Ovary (tissue), 9 donors: ENCODE measurements around the gene PRAMEF11. TPM values are rescaled to one million over a fixed set of nuclear protein-coding genes. Genes with fewer than 3 reads are reported as not detected.

Source experiments
- DNase-seq, 5 donors: peaks; one replicate each; pipeline ENCODE4 v3.0.0-alpha.2; 2019 to 2020
- H3K27ac ChIP-seq, 2 donors: fragments of 200-600 bp; one replicate each; pipeline versions ENCODE4 v1.5.1 to v1.8.0; 2019 to 2022
- H3K27me3 ChIP-seq: fragments of 200-600 bp; one replicate; pipeline ENCODE4 v1.8.0; 2022
- H3K36me3 ChIP-seq: fragments of 200-600 bp; sonication (generic); one replicate; pipeline ENCODE4 v1.5.1; 2019
- H3K4me1 ChIP-seq: one replicate; pipeline ENCODE4 v1.8.1; 2013; ENCODE audit warnings: mild to moderate bottlenecking, moderate library complexity; ENCODE audit not compliant: insufficient read depth
- H3K4me3 ChIP-seq: fragments of 200-600 bp; sonication (generic); one replicate; pipeline ENCODE4 v1.5.1; 2017
- H3K9me3 ChIP-seq, 2 donors: fragments of 200-600 bp in 1 of 2; sonication (generic) in 1 of 2; one replicate each; pipeline versions ENCODE4 v1.5.1 to v1.8.1; 2013 to 2019; ENCODE audit warnings: mild to moderate bottlenecking in 1 of 2, moderate library complexity in 1 of 2
- EP300 ChIP-seq: sonication (generic); formaldehyde crosslinking; IDR thresholded peaks from one replicate; pipeline ENCODE4 v1.6.1; 2017; ENCODE audit warnings: antibody characterized with exemption
- POLR2A ChIP-seq: fragments of 450-650 bp; IDR thresholded peaks from one replicate; pipeline ENCODE4 v1.6.1; 2017; ENCODE audit warnings: antibody characterized with exemption, mild to moderate bottlenecking, moderate library complexity
- WGBS, 3 donors: extraction: QIAGEN DNeasy Blood & Tissue Kit in 1 of 3; methylation state at CpG; one replicate each; pipeline versions ENCODE4 v1.1.5 to v1.1.7; 2013 to 2017; 5-methylcytosine and 5-hydroxymethylcytosine counted together
- intact Hi-C, 4 donors: fragments of 100-400 bp; cut with DNase I; formaldehyde crosslinking; loops; one replicate each; pipeline versions ENCODE4 v1.11.0 to v1.15.1; 2022 to 2023
- polyA plus RNA-seq, 2 donors: library from polyadenylated mRNA; stranded (reverse); fragments of 200-250 nt in 1 of 2; fragments of 350-450 nt in 1 of 2; fragmentation: Illumina TruSeq in 1 of 2; extraction: RNeasy Lipid Tissue Mini Kit (QIAGEN cat#74804) in 1 of 2; gene quantifications; one replicate each; pipeline ENCODE4 v1.2.3, GENCODE V29; 2013 to 2014
- total RNA-seq, 7 donors: library from RNA; depleted of rRNA in 2 of 7; stranded (reverse); fragments of >200 nt in 2 of 7; fragmentation: NEBNext Ultra II Directional in 3 of 7; extraction: Animal tissue kit (Norgen Biotek cat#: 25700) in 3 of 7; gene quantifications; one replicate each; pipeline versions ENCODE4 v1.1.0 to v1.2.4, GENCODE V29; 2016 to 2023
- TF ChIP-seq, protein P1 (sequence below), 3 donors: fragments of 450-650 bp in 2 of 3; fragments of 200-600 bp in 1 of 3; IDR thresholded peaks; one replicate each; pipeline versions ENCODE4 v1.5.1 to v1.8.0; 2016 to 2022; ENCODE audit warnings: antibody characterized with exemption in 3 of 3, mild to moderate bottlenecking in 1 of 3
- donor health status: DM: no; HTN: no; CAD: no; lungs with moderate emphysema.
- donor health status: DM: no; HTN: no; CAD: no.
- donor health status: Bipolar disorder and iron deficiency.
- donor health status: DM: yes; HTN: yes; CAD: no.
- donor health status: DM: no; HTN: no; CAD: no.
- donor health status: DM: yes; HTN: yes; CAD: no.

Gene PRAMEF11
- total and polyA plus RNA-seq, 9 donors: not detected

DNA sequence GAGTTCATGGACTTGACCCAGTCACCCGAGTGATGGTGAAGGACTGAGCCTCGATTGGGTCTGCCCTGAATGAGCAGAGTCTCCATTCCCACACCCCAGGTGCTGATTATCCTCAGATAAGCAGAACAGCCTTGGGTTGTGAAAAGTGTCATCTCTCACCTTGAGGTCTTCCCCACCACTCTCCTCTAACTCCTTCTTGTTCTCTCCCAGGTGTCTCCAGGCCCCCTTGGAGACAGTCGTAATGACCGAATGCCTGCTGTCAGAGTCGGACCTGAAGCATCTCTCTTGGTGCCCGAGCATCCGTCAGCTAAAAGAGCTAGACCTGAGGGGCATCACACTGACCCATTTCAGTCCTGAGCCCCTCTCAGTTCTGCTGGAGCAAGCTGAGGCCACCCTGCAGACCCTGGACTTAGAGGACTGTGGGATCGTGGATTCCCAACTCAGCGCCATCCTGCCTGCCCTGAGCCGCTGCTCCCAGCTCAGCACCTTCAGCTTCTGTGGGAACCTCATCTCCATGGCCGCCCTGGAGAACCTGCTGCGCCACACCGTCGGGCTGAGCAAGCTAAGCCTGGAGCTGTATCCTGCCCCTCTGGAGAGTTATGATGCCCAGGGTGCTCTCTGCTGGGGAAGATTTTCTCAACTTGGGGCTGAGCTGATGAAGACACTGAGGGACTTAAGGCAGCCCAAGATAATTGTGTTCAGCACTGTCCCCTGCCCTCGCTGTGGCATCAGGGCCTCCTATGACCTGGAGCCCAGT is 54.2 kb downstream of the PRAMEF11 start:
- Histone ChIP-seq H3K36me3 (no peaks in the 10 kb centered on the region), H3K4me1 (no peaks in the 10 kb centered on the region), H3K27ac (no peak overlapping the region), H3K4me3 (no peak overlapping the region), H3K27me3 (no peaks in the 10 kb centered on the region), H3K9me3 (no peaks in the 10 kb centered on the region)
- TF ChIP-seq POLR2A (no peak), EP300 (no peak)
- TF ChIP-seq, protein P1, sequence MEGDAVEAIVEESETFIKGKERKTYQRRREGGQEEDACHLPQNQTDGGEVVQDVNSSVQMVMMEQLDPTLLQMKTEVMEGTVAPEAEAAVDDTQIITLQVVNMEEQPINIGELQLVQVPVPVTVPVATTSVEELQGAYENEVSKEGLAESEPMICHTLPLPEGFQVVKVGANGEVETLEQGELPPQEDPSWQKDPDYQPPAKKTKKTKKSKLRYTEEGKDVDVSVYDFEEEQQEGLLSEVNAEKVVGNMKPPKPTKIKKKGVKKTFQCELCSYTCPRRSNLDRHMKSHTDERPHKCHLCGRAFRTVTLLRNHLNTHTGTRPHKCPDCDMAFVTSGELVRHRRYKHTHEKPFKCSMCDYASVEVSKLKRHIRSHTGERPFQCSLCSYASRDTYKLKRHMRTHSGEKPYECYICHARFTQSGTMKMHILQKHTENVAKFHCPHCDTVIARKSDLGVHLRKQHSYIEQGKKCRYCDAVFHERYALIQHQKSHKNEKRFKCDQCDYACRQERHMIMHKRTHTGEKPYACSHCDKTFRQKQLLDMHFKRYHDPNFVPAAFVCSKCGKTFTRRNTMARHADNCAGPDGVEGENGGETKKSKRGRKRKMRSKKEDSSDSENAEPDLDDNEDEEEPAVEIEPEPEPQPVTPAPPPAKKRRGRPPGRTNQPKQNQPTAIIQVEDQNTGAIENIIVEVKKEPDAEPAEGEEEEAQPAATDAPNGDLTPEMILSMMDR (IDR thresholded peaks at IDR 0.05): no peak
- intact Hi-C loops: no loop called here
- 83 to 92% (median 88%) methylated on average over 15 of the region's 15 CpGs for WGBS, 3 donors
- no peak for DNase-seq

DNA sequence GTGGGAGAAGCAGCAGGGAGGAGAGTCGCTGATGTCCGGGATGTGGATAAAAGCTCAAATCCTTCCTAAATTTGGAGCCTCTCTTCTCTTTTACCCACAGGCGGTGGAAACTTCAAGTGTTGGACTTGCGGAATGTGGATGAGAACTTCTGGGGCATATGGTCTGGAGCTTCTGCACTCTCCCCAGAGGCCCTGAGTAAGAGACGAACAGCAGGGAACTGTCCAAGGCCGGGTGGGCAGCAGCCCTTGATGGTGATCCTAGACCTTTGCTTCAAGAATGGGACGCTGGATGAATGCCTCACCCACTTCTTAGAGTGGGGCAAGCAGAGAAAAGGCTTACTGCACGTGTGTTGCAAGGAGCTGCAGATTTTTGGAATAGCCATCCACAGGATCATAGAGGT is 55.8 kb downstream of the PRAMEF11 start:
- Histone ChIP-seq H3K4me3 (no peak overlapping the region), H3K27ac (no peak overlapping the region), H3K36me3 (no peaks in the 10 kb centered on the region), H3K27me3 (no peaks in the 10 kb centered on the region), H3K9me3 (no peaks in the 10 kb centered on the region), H3K4me1 (no peaks in the 10 kb centered on the region)
- no peak for TF ChIP-seq EP300
- no peak for TF ChIP-seq POLR2A
- TF ChIP-seq, protein P1 (IDR thresholded peaks at IDR 0.05): no peak
- intact Hi-C loops: no loop called here
- 73 to 77% (median 74%) methylated on average over 8 of the region's 8 CpGs for WGBS, 3 donors
- DNase-seq: no peak

DNA sequence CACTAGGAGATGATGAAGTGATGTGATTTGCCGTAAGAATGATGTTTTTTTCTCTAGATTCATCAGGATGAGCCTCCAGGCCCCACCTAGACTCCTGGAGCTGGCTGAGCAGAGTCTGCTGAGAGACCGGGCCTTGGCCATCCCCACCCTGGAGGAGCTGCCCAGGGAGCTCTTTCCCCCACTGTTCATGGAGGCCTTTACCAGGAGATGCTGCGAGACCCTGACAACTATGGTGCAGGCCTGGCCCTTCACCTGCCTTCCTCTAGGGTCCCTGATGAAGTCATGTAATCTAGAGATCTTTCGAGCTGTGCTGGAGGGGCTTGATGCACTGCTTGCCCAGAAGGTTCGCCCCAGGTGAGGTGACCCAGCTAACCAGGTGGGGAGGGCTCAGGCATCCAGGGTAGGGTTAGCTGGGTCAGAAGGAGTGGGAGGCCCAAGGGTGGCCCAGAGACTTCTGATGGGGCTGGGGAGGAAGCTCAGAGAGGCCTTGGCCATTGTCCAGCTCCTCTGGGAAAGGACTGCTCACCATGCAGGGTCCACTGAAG is 56.3 kb downstream of the PRAMEF11 start:
- intact Hi-C loops: no loop called here
- 70 to 93% (median 78%) methylated on average over 5 of the region's 5 CpGs for WGBS, 3 donors

More for the DNA sequence above, 56.3 kb downstream of the PRAMEF11 start:
- Histone ChIP-seq H3K36me3 (no peaks in the 10 kb centered on the region), H3K27ac (no peak overlapping the region), H3K27me3 (no peaks in the 10 kb centered on the region), H3K4me3 (no peak overlapping the region), H3K9me3 (no peaks in the 10 kb centered on the region), H3K4me1 (no peaks in the 10 kb centered on the region)
- no peak for DNase-seq
- TF ChIP-seq EP300: no peak
- TF ChIP-seq, protein P1 (IDR thresholded peaks at IDR 0.05): no peak
- no peak for TF ChIP-seq POLR2A

Other genes with a start within 250 kb of the PRAMEF11 start
- gene DHRS3, start 213.2 kb downstream of the PRAMEF11 start, total RNA-seq: 10 to 100 TPM; 25.8 to 92.3 (median 57.8) TPM
- gene DHRS3, start 213.2 kb downstream of the PRAMEF11 start, polyA plus RNA-seq: 10 to 100 TPM; 32.5 to 33.8 TPM
- not detected for gene AADACL4, start 187.3 kb downstream of the PRAMEF11 start, total RNA-seq
- under 1 TPM in 1 of 2 donors, not detected in 1; 0.38 TPM for gene AADACL4, start 187.3 kb downstream of the PRAMEF11 start, polyA plus RNA-seq
- gene AADACL3, start 115.3 kb downstream of the PRAMEF11 start, total RNA-seq: not detected
- gene AADACL3, start 115.3 kb downstream of the PRAMEF11 start, polyA plus RNA-seq: not detected
- 1 to 10 TPM in 1 of 7 donors, under 1 TPM in 3, not detected in 3; 0.32 to 2.2 (median 0.76) TPM for gene CFAP107, start 85.2 kb downstream of the PRAMEF11 start, total RNA-seq
- gene CFAP107, start 85.2 kb downstream of the PRAMEF11 start, polyA plus RNA-seq: not detected
- not detected for gene PRAMEF12, start 57.7 kb downstream of the PRAMEF11 start, total RNA-seq
- not detected for gene PRAMEF12, start 57.7 kb downstream of the PRAMEF11 start, polyA plus RNA-seq
- not detected for gene PRAMEF1, start 40.0 kb downstream of the PRAMEF11 start, total RNA-seq
- gene PRAMEF1, start 40.0 kb downstream of the PRAMEF11 start, polyA plus RNA-seq: not detected
- not detected for gene HNRNPCL1, start 17.3 kb upstream of the PRAMEF11 start, total RNA-seq
- gene HNRNPCL1, start 17.3 kb upstream of the PRAMEF11 start, polyA plus RNA-seq: not detected
- not detected for gene PRAMEF2, start 25.7 kb upstream of the PRAMEF11 start, total RNA-seq
- not detected for gene PRAMEF2, start 25.7 kb upstream of the PRAMEF11 start, polyA plus RNA-seq
- gene PRAMEF4, start 54.8 kb upstream of the PRAMEF11 start, total RNA-seq: not detected
- not detected for gene PRAMEF4, start 54.8 kb upstream of the PRAMEF11 start, polyA plus RNA-seq
- gene PRAMEF10, start 66.9 kb upstream of the PRAMEF11 start, total RNA-seq: not detected
- not detected for gene PRAMEF10, start 66.9 kb upstream of the PRAMEF11 start, polyA plus RNA-seq
- gene PRAMEF7, start 85.2 kb upstream of the PRAMEF11 start, total RNA-seq: not detected
- not detected for gene PRAMEF7, start 85.2 kb upstream of the PRAMEF11 start, polyA plus RNA-seq
- gene PRAMEF6, start 116.2 kb upstream of the PRAMEF11 start, total RNA-seq: not detected
- not detected for gene PRAMEF6, start 116.2 kb upstream of the PRAMEF11 start, polyA plus RNA-seq
- not detected for gene PRAMEF27, start 225.2 kb upstream of the PRAMEF11 start, total RNA-seq
- gene PRAMEF27, start 225.2 kb upstream of the PRAMEF11 start, polyA plus RNA-seq: not detected
- gene HNRNPCL3, start 229.4 kb upstream of the PRAMEF11 start, total RNA-seq: not detected
- gene HNRNPCL3, start 229.4 kb upstream of the PRAMEF11 start, polyA plus RNA-seq: not detected
- not detected for gene PRAMEF25, start 239.4 kb upstream of the PRAMEF11 start, total RNA-seq
- not detected for gene PRAMEF25, start 239.4 kb upstream of the PRAMEF11 start, polyA plus RNA-seq